ENCODE measurements around the gene S1PR4. TPM values are rescaled to one million over a fixed set of nuclear protein-coding genes. Genes with fewer than 3 reads are reported as not detected.
A peak's percentile ranks its signal among the peaks of the same experiment; 100 is the strongest.

The S1PR4 gene
- total RNA-seq, 2 donors from 2014 or later = not detected

- DNase-seq = no peak
- H3K36me3 ChIP-seq (ENCODE audit: control insufficient read depth, insufficient read depth, low read length) = no peaks in the 10 kb centered on the region
- H3K27ac Mint-ChIP-seq = no peak overlapping the region
- no peak for TF ChIP-seq CTCF (conservative IDR thresholded peaks at IDR 0.05)
- no peaks in the 10 kb centered on the region for H3K27me3 Mint-ChIP-seq (ENCODE audit: insufficient read depth)
- no peak overlapping the region for H3K9ac ChIP-seq (ENCODE audit: extremely low read depth, low read length, poor library complexity, severe bottlenecking)
- H3K36me3 Mint-ChIP-seq (ENCODE audit: low read depth) = no peaks in the 10 kb centered on the region
- H3K9me3 ChIP-seq (ENCODE audit: control insufficient read depth, low read length) = no peaks in the 10 kb centered on the region
- H3K27me3 ChIP-seq (ENCODE audit: control insufficient read depth, insufficient read depth, low read length, poor library complexity, severe bottlenecking) = no peaks in the 10 kb centered on the region
- no peak overlapping the region for H3K4me3 ChIP-seq (ENCODE audit: low read length)
- H3K9me3 Mint-ChIP-seq = no peaks in the 10 kb centered on the region
- WGBS, 2 experiments (ENCODE audit: insufficient coverage in 1 of 2, insufficient read length in 1 of 2) = 84% methylated on average over 11 of the region's 11 CpGs; no CpG with 5 or more reads in 1 of the 2 experiments
- no peak overlapping the region for H3K27ac ChIP-seq (ENCODE audit: low read depth, low read length)
- H3K4me1 ChIP-seq (ENCODE audit: control insufficient read depth, insufficient read depth, low read length) = no peaks in the 10 kb centered on the region
- H3K4me1 Mint-ChIP-seq = no peaks in the 10 kb centered on the region
- no peak overlapping the region for H3K4me3 Mint-ChIP-seq
Measured at GRCh38 chr19:3176715-3177501, 1.7 kb upstream of the S1PR4 start.

GRCh38 chr19:3178973-3179738, 587 bp downstream of the S1PR4 start:
- Histone ChIP-seq H3K9me3 (ENCODE audit: control insufficient read depth, low read length) (no peaks in the 10 kb centered on the region), H3K4me3 (ENCODE audit: low read length) (no peak overlapping the region), H3K27me3 (ENCODE audit: control insufficient read depth, insufficient read depth, low read length, poor library complexity, severe bottlenecking) (no peaks in the 10 kb centered on the region), H3K36me3 (ENCODE audit: control insufficient read depth, insufficient read depth, low read length) (no peaks in the 10 kb centered on the region), H3K4me1 (ENCODE audit: control insufficient read depth, insufficient read depth, low read length) (no peaks in the 10 kb centered on the region), H3K27ac (ENCODE audit: low read depth, low read length) (no peak overlapping the region), H3K9ac (ENCODE audit: extremely low read depth, low read length, poor library complexity, severe bottlenecking) (no peak overlapping the region)
- 94 to 95% methylated on average over 35 to 52 of the region's 52 CpGs for WGBS, 2 experiments (ENCODE audit: insufficient coverage in 1 of 2, insufficient read length in 1 of 2)
- Mint-ChIP-seq H3K36me3 (ENCODE audit: low read depth) (no peaks in the 10 kb centered on the region), H3K9me3 (no peaks in the 10 kb centered on the region), H3K4me1 (no peaks in the 10 kb centered on the region), H3K27ac (no peak overlapping the region), H3K27me3 (ENCODE audit: insufficient read depth) (no peaks in the 10 kb centered on the region), H3K4me3 (no peak overlapping the region)
- peak; percentile 59 for DNase-seq
- no peak for TF ChIP-seq CTCF (conservative IDR thresholded peaks at IDR 0.05)

GRCh38 chr19:3179739-3180293, 1.2 kb downstream of the S1PR4 start:
- Mint-ChIP-seq H3K4me1 (no peaks in the 10 kb centered on the region), H3K36me3 (ENCODE audit: low read depth) (no peaks in the 10 kb centered on the region), H3K27me3 (ENCODE audit: insufficient read depth) (no peaks in the 10 kb centered on the region), H3K27ac (no peak overlapping the region), H3K9me3 (no peaks in the 10 kb centered on the region), H3K4me3 (no peak overlapping the region)
- H3K4me1 ChIP-seq (ENCODE audit: control insufficient read depth, insufficient read depth, low read length) = no peaks in the 10 kb centered on the region
- TF ChIP-seq CTCF (conservative IDR thresholded peaks at IDR 0.05) = no peak
- H3K4me3 ChIP-seq (ENCODE audit: low read length) = no peak overlapping the region
- 93 to 94% methylated on average over 20 to 31 of the region's 31 CpGs for WGBS, 2 experiments (ENCODE audit: insufficient coverage in 1 of 2, insufficient read length in 1 of 2)
- no peak for DNase-seq
- H3K36me3 ChIP-seq (ENCODE audit: control insufficient read depth, insufficient read depth, low read length) = no peaks in the 10 kb centered on the region
- no peaks in the 10 kb centered on the region for H3K27me3 ChIP-seq (ENCODE audit: control insufficient read depth, insufficient read depth, low read length, poor library complexity, severe bottlenecking)
- no peak overlapping the region for H3K9ac ChIP-seq (ENCODE audit: extremely low read depth, low read length, poor library complexity, severe bottlenecking)
- no peak overlapping the region for H3K27ac ChIP-seq (ENCODE audit: low read depth, low read length)
- no peaks in the 10 kb centered on the region for H3K9me3 ChIP-seq (ENCODE audit: control insufficient read depth, low read length)

Measured in endodermal cell (in vitro differentiated cells).